ENCODE data around the gene ERG. TPM values are rescaled to one million over a fixed set of nuclear protein-coding genes. Genes with fewer than 3 reads are reported as not detected.

Gene ERG
- total RNA-seq, 1 donor from 2014 or later, result not detected

GRCh38 chr21:38475519-38475918 lies 22.8 kb downstream of the ERG start:
- H3K27ac Mint-ChIP-seq (ENCODE audit: unreplicated experiment), result no peak overlapping the region
- no peaks in the 10 kb centered on the region for H3K9me3 Mint-ChIP-seq (ENCODE audit: unreplicated experiment)

GRCh38 chr21:38474796-38475195 lies 23.5 kb downstream of the ERG start:
- H3K4me3 Mint-ChIP-seq (ENCODE audit: unreplicated experiment), result no peak overlapping the region
- TF ChIP-seq, protein P1, sequence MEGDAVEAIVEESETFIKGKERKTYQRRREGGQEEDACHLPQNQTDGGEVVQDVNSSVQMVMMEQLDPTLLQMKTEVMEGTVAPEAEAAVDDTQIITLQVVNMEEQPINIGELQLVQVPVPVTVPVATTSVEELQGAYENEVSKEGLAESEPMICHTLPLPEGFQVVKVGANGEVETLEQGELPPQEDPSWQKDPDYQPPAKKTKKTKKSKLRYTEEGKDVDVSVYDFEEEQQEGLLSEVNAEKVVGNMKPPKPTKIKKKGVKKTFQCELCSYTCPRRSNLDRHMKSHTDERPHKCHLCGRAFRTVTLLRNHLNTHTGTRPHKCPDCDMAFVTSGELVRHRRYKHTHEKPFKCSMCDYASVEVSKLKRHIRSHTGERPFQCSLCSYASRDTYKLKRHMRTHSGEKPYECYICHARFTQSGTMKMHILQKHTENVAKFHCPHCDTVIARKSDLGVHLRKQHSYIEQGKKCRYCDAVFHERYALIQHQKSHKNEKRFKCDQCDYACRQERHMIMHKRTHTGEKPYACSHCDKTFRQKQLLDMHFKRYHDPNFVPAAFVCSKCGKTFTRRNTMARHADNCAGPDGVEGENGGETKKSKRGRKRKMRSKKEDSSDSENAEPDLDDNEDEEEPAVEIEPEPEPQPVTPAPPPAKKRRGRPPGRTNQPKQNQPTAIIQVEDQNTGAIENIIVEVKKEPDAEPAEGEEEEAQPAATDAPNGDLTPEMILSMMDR (IDR thresholded peaks at IDR 0.05; ENCODE audit: partially characterized antibody, unreplicated experiment), result no peak
- no peaks in the 10 kb centered on the region for H3K27me3 Mint-ChIP-seq (ENCODE audit: unreplicated experiment)
- H3K9me3 Mint-ChIP-seq (ENCODE audit: unreplicated experiment), result no peaks in the 10 kb centered on the region
- no peak for DNase-seq
- H3K27ac Mint-ChIP-seq (ENCODE audit: unreplicated experiment), result no peak overlapping the region
- H3K4me1 Mint-ChIP-seq (ENCODE audit: low read depth, unreplicated experiment), result peaks cover 4% of the 10 kb centered on the region
- H3K36me3 Mint-ChIP-seq (ENCODE audit: unreplicated experiment), result no peaks in the 10 kb centered on the region

More at GRCh38 chr21:38475519-38475918, 22.8 kb downstream of the ERG start:
- Mint-ChIP-seq H3K36me3 (ENCODE audit: unreplicated experiment) (no peaks in the 10 kb centered on the region), H3K27me3 (ENCODE audit: unreplicated experiment) (no peaks in the 10 kb centered on the region), H3K4me3 (ENCODE audit: unreplicated experiment) (no peak overlapping the region), H3K4me1 (ENCODE audit: low read depth, unreplicated experiment) (peaks cover 4% of the 10 kb centered on the region)
- DNase-seq, result no peak
- TF ChIP-seq, protein P1 (IDR thresholded peaks at IDR 0.05; ENCODE audit: partially characterized antibody, unreplicated experiment), result no peak

GRCh38 chr21:38474124-38474523 lies 24.2 kb downstream of the ERG start:
- H3K4me1 Mint-ChIP-seq (ENCODE audit: low read depth, unreplicated experiment), result peaks cover 4% of the 10 kb centered on the region
- H3K4me3 Mint-ChIP-seq (ENCODE audit: unreplicated experiment), result no peak overlapping the region
- no peaks in the 10 kb centered on the region for H3K9me3 Mint-ChIP-seq (ENCODE audit: unreplicated experiment)
- DNase-seq, result no peak
- TF ChIP-seq, protein P1 (IDR thresholded peaks at IDR 0.05; ENCODE audit: partially characterized antibody, unreplicated experiment), result no peak
- no peak overlapping the region for H3K27ac Mint-ChIP-seq (ENCODE audit: unreplicated experiment)
- no peaks in the 10 kb centered on the region for H3K27me3 Mint-ChIP-seq (ENCODE audit: unreplicated experiment)
- H3K36me3 Mint-ChIP-seq (ENCODE audit: unreplicated experiment), result no peaks in the 10 kb centered on the region

DNA sequence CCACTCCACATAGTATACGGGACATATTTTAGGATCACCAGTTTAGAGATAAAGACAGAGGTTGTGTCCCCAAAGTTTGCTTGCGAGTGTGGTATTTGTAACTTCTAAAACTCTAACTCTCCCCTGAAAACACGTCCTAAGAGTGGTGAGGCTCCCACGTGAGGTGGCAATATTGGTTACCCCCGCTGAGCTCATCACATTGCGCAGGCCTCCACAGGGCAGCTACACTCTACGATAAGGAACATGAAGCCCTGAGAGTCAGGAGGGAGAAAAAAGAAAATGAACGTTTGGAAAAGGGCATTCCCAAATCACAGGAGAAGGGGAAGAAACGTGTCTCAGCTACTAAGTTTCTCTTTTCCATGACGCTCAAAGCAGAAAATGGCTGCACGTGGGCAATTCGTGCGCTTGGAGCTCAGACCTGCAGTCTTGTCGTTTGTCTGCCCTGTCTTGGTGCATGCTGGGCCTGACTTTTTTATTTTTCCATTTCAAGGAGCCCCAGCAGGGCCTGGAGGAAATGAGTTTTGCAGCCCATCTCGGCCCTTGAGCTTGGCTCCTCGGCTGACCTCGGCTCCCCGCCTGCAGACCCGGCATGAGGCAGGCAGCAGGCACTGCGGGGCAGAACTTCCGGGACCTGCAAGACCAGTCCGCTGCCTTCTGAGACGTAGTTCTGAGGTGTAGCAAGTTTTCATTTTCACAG lies 25.7 kb downstream of the ERG start:
- DNase-seq, result no peak
- H3K9me3 Mint-ChIP-seq (ENCODE audit: unreplicated experiment), result no peaks in the 10 kb centered on the region
- H3K4me1 Mint-ChIP-seq (ENCODE audit: low read depth, unreplicated experiment), result peaks cover 4% of the 10 kb centered on the region
- no peak overlapping the region for H3K27ac Mint-ChIP-seq (ENCODE audit: unreplicated experiment)
- H3K4me3 Mint-ChIP-seq (ENCODE audit: unreplicated experiment), result no peak overlapping the region
- no peaks in the 10 kb centered on the region for H3K36me3 Mint-ChIP-seq (ENCODE audit: unreplicated experiment)
- no peaks in the 10 kb centered on the region for H3K27me3 Mint-ChIP-seq (ENCODE audit: unreplicated experiment)
- TF ChIP-seq, protein P1 (IDR thresholded peaks at IDR 0.05; ENCODE audit: partially characterized antibody, unreplicated experiment), result no peak

DNA sequence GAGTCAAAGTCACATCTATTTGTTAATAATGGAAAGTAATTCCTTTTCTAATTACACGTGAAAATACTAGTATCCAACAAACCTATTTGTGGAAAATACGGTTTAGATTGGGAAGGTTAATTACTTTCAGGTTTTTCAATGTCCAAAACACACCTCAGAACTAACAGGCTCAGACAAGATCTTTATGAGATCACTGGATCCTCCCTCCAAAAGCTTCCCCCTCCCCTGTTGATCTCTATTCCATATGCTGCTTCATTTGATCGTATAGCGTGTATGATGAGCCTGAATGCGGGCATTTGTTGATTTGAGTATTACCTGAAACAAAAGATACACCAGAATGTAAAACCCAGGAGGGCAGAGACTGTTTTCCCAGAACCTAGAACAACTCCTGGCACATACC lies 26.5 kb downstream of the ERG start:
- Mint-ChIP-seq H3K36me3 (ENCODE audit: unreplicated experiment) (no peaks in the 10 kb centered on the region), H3K9me3 (ENCODE audit: unreplicated experiment) (no peaks in the 10 kb centered on the region), H3K27me3 (ENCODE audit: unreplicated experiment) (no peaks in the 10 kb centered on the region), H3K4me1 (ENCODE audit: low read depth, unreplicated experiment) (peaks cover 4% of the 10 kb centered on the region), H3K4me3 (ENCODE audit: unreplicated experiment) (no peak overlapping the region), H3K27ac (ENCODE audit: unreplicated experiment) (no peak overlapping the region)
- TF ChIP-seq, protein P1 (IDR thresholded peaks at IDR 0.05; ENCODE audit: partially characterized antibody, unreplicated experiment), result no peak
- no peak for DNase-seq
